DND-41 (cell line): ENCODE results near the gene NPHS1.

ENCODE experiments used
- CTCF ChIP-seq: IDR thresholded peaks from 2 replicates; pipeline ENCODE4 v1.5.1; 2012; ENCODE audit warnings: borderline replicate concordance, low read length, moderate library complexity, mild to moderate bottlenecking; ENCODE audit not compliant: poor library complexity, severe bottlenecking; ENCODE audit errors: extremely low read depth
- EZH2 ChIP-seq: IDR thresholded peaks from 3 replicates; pipeline ENCODE4 v1.6.1; 2012; ENCODE audit warnings: borderline replicate concordance, low read depth, mild to moderate bottlenecking, moderate library complexity, low read length, inconsistent platforms; ENCODE audit not compliant: severe bottlenecking

GRCh38 chr19:35898499-35898809, 46.1 kb upstream of the NPHS1 start:
- TF ChIP-seq CTCF (no peak), EZH2 (no peak)
